HEK293 (cell line): ENCODE measurements around the gene ENTREP1.

ENCODE experiments used
- PRDM1 ChIP-seq: fragments of 450-650 bp; formaldehyde crosslinking; IDR thresholded peaks from 2 replicates; pipeline ENCODE4; 2016; ENCODE audit warnings: missing biosample characterization, missing genetic modification characterization
- TF ChIP-seq, protein P1 (sequence below): fragments of 450-650 bp; formaldehyde crosslinking; IDR thresholded peaks from 2 replicates; pipeline ENCODE4 v1.5.1; 2016; ENCODE audit warnings: missing biosample characterization, missing genetic modification characterization

DNA sequence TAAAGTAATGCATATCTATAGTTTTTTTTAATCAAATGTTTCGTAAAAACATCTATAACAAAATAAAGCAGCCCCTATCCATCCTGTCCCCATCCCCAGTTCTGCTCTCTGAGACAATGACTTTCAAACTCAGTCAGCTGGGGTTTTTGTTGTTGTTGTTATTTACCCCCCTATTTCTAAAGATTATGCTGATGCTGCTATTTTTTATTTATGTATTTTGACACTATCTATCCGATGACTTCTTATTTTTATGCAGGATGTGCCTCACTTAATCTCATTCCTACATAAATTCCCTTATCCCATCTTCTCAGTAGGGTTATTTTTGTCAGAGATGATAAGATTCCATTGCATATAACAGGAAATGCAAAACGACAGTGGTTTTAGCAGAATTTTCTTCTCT lies 45.3 kb upstream of the ENTREP1 start:
- no peak for TF ChIP-seq PRDM1
- TF ChIP-seq, protein P1, sequence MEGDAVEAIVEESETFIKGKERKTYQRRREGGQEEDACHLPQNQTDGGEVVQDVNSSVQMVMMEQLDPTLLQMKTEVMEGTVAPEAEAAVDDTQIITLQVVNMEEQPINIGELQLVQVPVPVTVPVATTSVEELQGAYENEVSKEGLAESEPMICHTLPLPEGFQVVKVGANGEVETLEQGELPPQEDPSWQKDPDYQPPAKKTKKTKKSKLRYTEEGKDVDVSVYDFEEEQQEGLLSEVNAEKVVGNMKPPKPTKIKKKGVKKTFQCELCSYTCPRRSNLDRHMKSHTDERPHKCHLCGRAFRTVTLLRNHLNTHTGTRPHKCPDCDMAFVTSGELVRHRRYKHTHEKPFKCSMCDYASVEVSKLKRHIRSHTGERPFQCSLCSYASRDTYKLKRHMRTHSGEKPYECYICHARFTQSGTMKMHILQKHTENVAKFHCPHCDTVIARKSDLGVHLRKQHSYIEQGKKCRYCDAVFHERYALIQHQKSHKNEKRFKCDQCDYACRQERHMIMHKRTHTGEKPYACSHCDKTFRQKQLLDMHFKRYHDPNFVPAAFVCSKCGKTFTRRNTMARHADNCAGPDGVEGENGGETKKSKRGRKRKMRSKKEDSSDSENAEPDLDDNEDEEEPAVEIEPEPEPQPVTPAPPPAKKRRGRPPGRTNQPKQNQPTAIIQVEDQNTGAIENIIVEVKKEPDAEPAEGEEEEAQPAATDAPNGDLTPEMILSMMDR (tag by site-specific recombination): no peak
